Measurements from ENCODE around the gene DGKI.

Gene DGKI

DNA sequence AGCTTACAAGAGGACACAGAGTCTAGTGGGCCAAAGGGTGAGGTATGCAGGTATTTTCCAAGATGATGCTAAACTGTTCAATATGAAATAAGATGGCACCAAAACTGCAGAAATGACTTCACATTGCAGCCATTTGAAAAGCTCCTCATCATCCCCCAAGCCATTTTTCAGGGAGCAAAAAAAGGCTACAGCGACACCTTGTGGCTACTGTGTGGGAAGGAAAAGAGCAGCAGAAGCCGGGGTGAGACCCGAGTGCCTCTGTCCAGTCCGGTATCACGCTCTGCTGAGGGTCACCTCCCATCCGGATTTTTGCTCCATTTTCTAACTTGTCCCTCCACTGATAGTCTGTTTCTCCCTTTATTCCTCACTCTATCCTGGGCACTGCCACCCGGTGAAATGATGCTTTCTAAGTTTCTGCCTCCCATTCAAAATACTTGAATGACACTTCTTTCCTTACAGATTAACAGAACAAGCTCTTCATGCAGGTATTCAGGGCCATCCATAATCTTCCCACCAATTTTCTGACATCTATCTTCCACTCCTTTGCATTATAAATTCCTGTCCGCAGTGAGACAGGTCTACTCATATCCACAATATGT lies 220.2 kb downstream of the DGKI start:
- no peak overlapping the region for H3K27ac Mint-ChIP-seq

GRCh38 chr7:137625197-137625596 lies 221.6 kb downstream of the DGKI start:
- Mint-ChIP-seq H3K4me1 (no peaks in the 10 kb centered on the region), H3K36me3 (no peaks in the 10 kb centered on the region), H3K4me3 (no peak overlapping the region), H3K9me3 (no peaks in the 10 kb centered on the region), H3K27ac (no peak overlapping the region), H3K27me3 (peaks cover 16% of the 10 kb centered on the region)

More for the DNA sequence above, 220.2 kb downstream of the DGKI start:
- no peaks in the 10 kb centered on the region for H3K9me3 Mint-ChIP-seq
- no peaks in the 10 kb centered on the region for H3K36me3 Mint-ChIP-seq
- H3K4me1 Mint-ChIP-seq, result no peaks in the 10 kb centered on the region
- peaks cover 18% of the 10 kb centered on the region for H3K27me3 Mint-ChIP-seq
- H3K4me3 Mint-ChIP-seq, result no peak overlapping the region

DNA sequence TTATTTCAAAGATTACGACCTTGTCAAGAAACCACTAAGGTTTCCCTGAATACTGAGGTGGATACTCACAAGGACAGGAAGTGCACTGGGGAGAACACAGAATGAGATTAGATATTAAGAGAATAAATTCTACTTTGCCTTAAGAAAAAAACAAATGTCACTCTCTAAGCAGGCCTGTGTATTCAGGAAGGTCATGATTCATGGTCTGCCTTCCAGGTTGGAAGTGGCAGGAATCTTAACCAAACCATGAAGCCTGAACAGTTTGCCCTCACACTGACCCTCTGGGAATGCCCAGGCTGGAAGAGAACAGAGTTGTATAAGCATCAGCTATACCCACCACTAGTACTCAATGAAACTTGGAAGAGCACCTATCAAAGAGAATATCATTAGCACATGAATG lies 227.6 kb downstream of the DGKI start:
- Mint-ChIP-seq H3K4me3 (no peak overlapping the region), H3K4me1 (no peaks in the 10 kb centered on the region), H3K36me3 (no peaks in the 10 kb centered on the region), H3K27me3 (peaks cover 6% of the 10 kb centered on the region), H3K27ac (no peak overlapping the region), H3K9me3 (no peaks in the 10 kb centered on the region)

GRCh38 chr7:137618748-137619147 lies 228.0 kb downstream of the DGKI start:
- Mint-ChIP-seq H3K4me1 (no peaks in the 10 kb centered on the region), H3K27me3 (peaks cover 6% of the 10 kb centered on the region), H3K27ac (no peak overlapping the region), H3K4me3 (no peak overlapping the region), H3K36me3 (no peaks in the 10 kb centered on the region), H3K9me3 (no peaks in the 10 kb centered on the region)

GRCh38 chr7:137613006-137613525 lies 233.7 kb downstream of the DGKI start:
- Mint-ChIP-seq H3K9me3 (no peaks in the 10 kb centered on the region), H3K4me3 (no peak overlapping the region), H3K4me1 (no peaks in the 10 kb centered on the region), H3K27ac (no peak overlapping the region), H3K36me3 (no peaks in the 10 kb centered on the region), H3K27me3 (peaks cover 10% of the 10 kb centered on the region)

GRCh38 chr7:137611606-137612005 lies 235.2 kb downstream of the DGKI start:
- Mint-ChIP-seq H3K27ac (no peak overlapping the region), H3K36me3 (no peaks in the 10 kb centered on the region), H3K9me3 (no peaks in the 10 kb centered on the region), H3K4me1 (no peaks in the 10 kb centered on the region), H3K27me3 (peaks cover 11% of the 10 kb centered on the region), H3K4me3 (no peak overlapping the region)

- no peaks in the 10 kb centered on the region for H3K4me1 Mint-ChIP-seq
- H3K27me3 Mint-ChIP-seq, result peaks cover 5% of the 10 kb centered on the region
- no peaks in the 10 kb centered on the region for H3K9me3 Mint-ChIP-seq
- H3K4me3 Mint-ChIP-seq, result no peak overlapping the region
- no peaks in the 10 kb centered on the region for H3K36me3 Mint-ChIP-seq
- H3K27ac Mint-ChIP-seq, result no peak overlapping the region
Measured at GRCh38 chr7:137609500-137609899, 237.3 kb downstream of the DGKI start.

DNA sequence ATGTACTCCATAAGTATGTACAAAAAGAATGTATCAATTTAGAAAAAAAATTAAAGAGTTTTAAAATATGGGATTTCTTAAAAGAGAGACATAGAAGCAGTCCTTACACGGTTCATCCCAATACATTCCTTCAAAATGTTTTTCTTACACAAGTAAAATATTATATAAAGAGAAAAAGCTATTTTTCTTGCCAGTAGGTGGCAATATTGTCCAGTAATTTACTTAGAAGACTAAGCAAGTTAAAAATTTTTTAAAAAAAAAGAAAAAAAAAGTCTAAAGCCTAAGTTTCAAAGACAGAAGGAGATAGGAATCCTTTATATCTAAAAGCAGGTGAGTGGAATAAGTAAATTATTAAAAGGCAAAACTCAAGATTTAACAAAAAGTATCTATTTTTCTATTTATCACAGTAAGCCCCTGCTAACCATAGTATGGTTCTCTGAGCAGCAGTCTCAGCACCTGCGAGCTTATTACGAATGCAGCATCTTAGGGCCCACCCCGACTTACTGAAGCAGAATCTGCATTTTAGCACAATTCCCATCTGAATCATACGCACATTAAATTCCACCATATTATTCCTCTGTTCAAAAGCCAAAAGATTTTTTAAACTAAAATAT lies 240.6 kb downstream of the DGKI start:
- Mint-ChIP-seq H3K9me3 (no peaks in the 10 kb centered on the region), H3K4me1 (no peaks in the 10 kb centered on the region), H3K27ac (no peak overlapping the region), H3K36me3 (no peaks in the 10 kb centered on the region), H3K4me3 (no peak overlapping the region), H3K27me3 (peaks cover 2% of the 10 kb centered on the region)

GRCh38 chr7:137603043-137603442 lies 243.7 kb downstream of the DGKI start:
- no peaks in the 10 kb centered on the region for H3K9me3 Mint-ChIP-seq
- H3K4me3 Mint-ChIP-seq, result no peak overlapping the region
- H3K36me3 Mint-ChIP-seq, result no peaks in the 10 kb centered on the region
- no peak overlapping the region for H3K27ac Mint-ChIP-seq
- H3K4me1 Mint-ChIP-seq, result no peaks in the 10 kb centered on the region
- H3K27me3 Mint-ChIP-seq, result peaks cover 5% of the 10 kb centered on the region

GRCh38 chr7:137601642-137602041 lies 245.1 kb downstream of the DGKI start:
- Mint-ChIP-seq H3K27me3 (peaks cover 7% of the 10 kb centered on the region), H3K27ac (no peak overlapping the region), H3K9me3 (no peaks in the 10 kb centered on the region), H3K36me3 (no peaks in the 10 kb centered on the region), H3K4me3 (no peak overlapping the region), H3K4me1 (no peaks in the 10 kb centered on the region)

GRCh38 chr7:137597856-137598255 lies 248.9 kb downstream of the DGKI start:
- Mint-ChIP-seq H3K36me3 (no peaks in the 10 kb centered on the region), H3K4me3 (no peak overlapping the region), H3K27ac (no peak overlapping the region), H3K4me1 (no peaks in the 10 kb centered on the region), H3K9me3 (no peaks in the 10 kb centered on the region), H3K27me3 (peaks cover 13% of the 10 kb centered on the region)

GRCh38 chr7:137593115-137593711 lies 253.6 kb downstream of the DGKI start:
- no peaks in the 10 kb centered on the region for H3K9me3 Mint-ChIP-seq
- H3K27ac Mint-ChIP-seq, result no peak overlapping the region

DNA sequence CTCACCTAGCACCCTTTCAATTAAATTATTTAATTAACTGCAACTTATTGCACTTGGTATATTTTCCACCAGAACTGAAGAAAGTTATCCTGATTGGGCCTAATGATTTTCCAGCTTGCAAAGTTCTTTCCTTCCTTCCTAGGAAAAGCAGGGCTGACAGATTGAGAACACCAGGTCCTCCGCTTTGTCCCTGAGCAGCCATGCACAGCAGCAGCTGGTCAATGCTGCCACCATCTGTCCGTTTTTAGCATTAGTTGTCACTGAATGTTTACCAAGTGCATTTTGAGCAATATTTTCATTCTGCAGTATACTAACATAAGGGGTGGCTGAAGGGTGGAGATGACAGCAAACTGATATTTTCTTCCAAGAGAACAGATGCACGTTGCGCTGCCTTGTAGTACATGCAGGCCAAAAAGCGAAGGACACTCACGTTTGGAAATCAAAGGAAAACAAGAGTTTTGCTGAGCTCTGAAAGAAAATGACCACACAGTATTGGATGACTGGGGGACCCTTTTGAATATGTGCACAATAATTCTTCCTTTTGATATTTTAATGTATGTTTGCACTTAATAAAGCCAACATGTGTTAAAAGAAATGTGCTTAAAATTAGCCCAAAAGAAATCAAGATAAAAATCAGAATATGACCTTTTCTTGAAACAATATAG lies 254.4 kb downstream of the DGKI start:
- Mint-ChIP-seq H3K4me3 (no peak overlapping the region), H3K9me3 (no peaks in the 10 kb centered on the region)

More at GRCh38 chr7:137593115-137593711, 253.6 kb downstream of the DGKI start:
- Mint-ChIP-seq H3K4me1 (no peaks in the 10 kb centered on the region), H3K27me3 (peaks cover 10% of the 10 kb centered on the region), H3K36me3 (no peaks in the 10 kb centered on the region), H3K4me3 (no peak overlapping the region)

GRCh38 chr7:137591421-137591837 lies 255.3 kb downstream of the DGKI start:
- Mint-ChIP-seq H3K27me3 (peaks cover 8% of the 10 kb centered on the region), H3K27ac (no peak overlapping the region), H3K4me1 (no peaks in the 10 kb centered on the region), H3K36me3 (no peaks in the 10 kb centered on the region), H3K9me3 (no peaks in the 10 kb centered on the region), H3K4me3 (no peak overlapping the region)

More for the DNA sequence above, 254.4 kb downstream of the DGKI start:
- no peak overlapping the region for H3K27ac Mint-ChIP-seq
- H3K27me3 Mint-ChIP-seq, result peaks cover 8% of the 10 kb centered on the region
- H3K36me3 Mint-ChIP-seq, result no peaks in the 10 kb centered on the region
- no peaks in the 10 kb centered on the region for H3K4me1 Mint-ChIP-seq

DNA sequence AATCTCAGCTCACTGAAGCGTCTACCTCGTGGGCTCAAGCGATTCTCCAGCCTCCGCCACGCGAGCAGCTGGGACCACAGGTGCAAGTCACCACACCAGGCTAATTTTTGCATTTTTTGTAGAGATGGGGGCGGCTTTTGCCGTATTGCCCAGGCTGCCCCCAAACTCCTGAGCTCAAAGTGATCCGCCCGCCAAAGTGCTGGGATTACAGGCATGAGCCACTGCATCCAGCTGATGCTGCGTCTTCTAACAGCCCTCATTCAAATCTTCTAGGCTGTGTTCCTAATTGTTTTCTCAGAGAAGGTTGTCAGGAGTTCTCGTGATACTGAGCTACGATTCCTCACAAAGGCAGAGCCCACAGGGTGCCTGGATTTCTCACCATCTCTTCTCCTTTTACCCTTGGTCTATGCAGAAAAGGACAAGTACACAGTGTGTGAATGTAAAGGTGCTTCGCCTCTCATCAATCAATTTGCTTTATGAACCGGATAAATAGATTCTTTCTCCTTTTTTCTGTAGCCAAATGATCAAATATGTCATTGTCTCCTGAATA lies 255.9 kb downstream of the DGKI start:
- Mint-ChIP-seq H3K4me1 (no peaks in the 10 kb centered on the region), H3K27ac (no peak overlapping the region), H3K36me3 (no peaks in the 10 kb centered on the region), H3K9me3 (no peaks in the 10 kb centered on the region), H3K4me3 (no peak overlapping the region), H3K27me3 (peaks cover 6% of the 10 kb centered on the region)
